ENCODE measurements around the gene ILF2.

ILF2 gene

GRCh38 chr1:153626477-153626903 lies 44.3 kb downstream of the ILF2 start:
- H3K4me3 ChIP-seq (ENCODE audit: low read depth, low read length) = peak overlapping the region; percentile 73
- H3K27me3 ChIP-seq (ENCODE audit: control insufficient read depth, insufficient read depth, low read length) = no peaks in the 10 kb centered on the region
- H3K36me3 ChIP-seq (ENCODE audit: control insufficient read depth, insufficient read depth, low read length) = peaks cover 8% of the 10 kb centered on the region; the same call in 1 of the 2 replicates
- 0 out of 2 replicates have a peak overlapping the region, but pooled peaks have one; percentile 58 for H3K9ac ChIP-seq (ENCODE audit: low read depth, low read length)
- H3K4me1 ChIP-seq (ENCODE audit: control insufficient read depth, insufficient read depth, low read length) = peaks cover 23% of the 10 kb centered on the region
- H3K27ac ChIP-seq (ENCODE audit: low read depth, low read length) = peak overlapping the region; percentile 84
- H3K9me3 ChIP-seq (ENCODE audit: control insufficient read depth, insufficient read depth, low read length) = no peaks in the 10 kb centered on the region

- Histone ChIP-seq H3K4me1 (ENCODE audit: control insufficient read depth, insufficient read depth, low read length) (peaks cover 23% of the 10 kb centered on the region), H3K9me3 (ENCODE audit: control insufficient read depth, insufficient read depth, low read length) (no peaks in the 10 kb centered on the region), H3K27ac (ENCODE audit: low read depth, low read length) (no peak overlapping the region), H3K36me3 (ENCODE audit: control insufficient read depth, insufficient read depth, low read length) (peaks cover 8% of the 10 kb centered on the region; the same call in 1 of the 2 replicates), H3K4me3 (ENCODE audit: low read depth, low read length) (no peak overlapping the region), H3K27me3 (ENCODE audit: control insufficient read depth, insufficient read depth, low read length) (no peaks in the 10 kb centered on the region), H3K9ac (ENCODE audit: low read depth, low read length) (no peak overlapping the region)
Observed at GRCh38 chr1:153624965-153625611, 45.7 kb downstream of the ILF2 start.

GRCh38 chr1:153623101-153623500 lies 47.7 kb downstream of the ILF2 start:
- H3K36me3 ChIP-seq (ENCODE audit: control insufficient read depth, insufficient read depth, low read length) = peaks cover 8% of the 10 kb centered on the region; the same call in 1 of the 2 replicates
- H3K4me3 ChIP-seq (ENCODE audit: low read depth, low read length) = no peak overlapping the region

GRCh38 chr1:153619171-153619570 lies 51.6 kb downstream of the ILF2 start:
- H3K9ac ChIP-seq (ENCODE audit: low read depth, low read length) = no peak overlapping the region
- no peaks in the 10 kb centered on the region for H3K9me3 ChIP-seq (ENCODE audit: control insufficient read depth, insufficient read depth, low read length)
- peaks cover 11% of the 10 kb centered on the region; the same call in 1 of the 2 replicates for H3K4me1 ChIP-seq (ENCODE audit: control insufficient read depth, insufficient read depth, low read length)
- H3K4me3 ChIP-seq (ENCODE audit: low read depth, low read length) = no peak overlapping the region
- no peak overlapping the region for H3K27ac ChIP-seq (ENCODE audit: low read depth, low read length)
- peaks cover 8% of the 10 kb centered on the region; the same call in 1 of the 2 replicates for H3K36me3 ChIP-seq (ENCODE audit: control insufficient read depth, insufficient read depth, low read length)
- no peaks in the 10 kb centered on the region for H3K27me3 ChIP-seq (ENCODE audit: control insufficient read depth, insufficient read depth, low read length)

More at GRCh38 chr1:153623101-153623500, 47.7 kb downstream of the ILF2 start:
- no peak overlapping the region for H3K27ac ChIP-seq (ENCODE audit: low read depth, low read length)
- H3K4me1 ChIP-seq (ENCODE audit: control insufficient read depth, insufficient read depth, low read length) = peaks cover 21% of the 10 kb centered on the region
- H3K9me3 ChIP-seq (ENCODE audit: control insufficient read depth, insufficient read depth, low read length) = no peaks in the 10 kb centered on the region
- H3K9ac ChIP-seq (ENCODE audit: low read depth, low read length) = no peak overlapping the region
- no peaks in the 10 kb centered on the region for H3K27me3 ChIP-seq (ENCODE audit: control insufficient read depth, insufficient read depth, low read length)

GRCh38 chr1:153617663-153618062 lies 53.1 kb downstream of the ILF2 start:
- Histone ChIP-seq H3K36me3 (ENCODE audit: control insufficient read depth, insufficient read depth, low read length) (0 out of 2 replicates have a peak, but pooled peaks cover 3% of the 10 kb centered on the region), H3K4me1 (ENCODE audit: control insufficient read depth, insufficient read depth, low read length) (peaks cover 9% of the 10 kb centered on the region), H3K27me3 (ENCODE audit: control insufficient read depth, insufficient read depth, low read length) (no peaks in the 10 kb centered on the region), H3K9ac (ENCODE audit: low read depth, low read length) (no peak overlapping the region), H3K9me3 (ENCODE audit: control insufficient read depth, insufficient read depth, low read length) (no peaks in the 10 kb centered on the region), H3K27ac (ENCODE audit: low read depth, low read length) (no peak overlapping the region), H3K4me3 (ENCODE audit: low read depth, low read length) (no peak overlapping the region)

GRCh38 chr1:153616917-153617311 lies 53.9 kb downstream of the ILF2 start:
- no peak overlapping the region for H3K9ac ChIP-seq (ENCODE audit: low read depth, low read length)
- H3K27me3 ChIP-seq (ENCODE audit: control insufficient read depth, insufficient read depth, low read length) = no peaks in the 10 kb centered on the region
- H3K4me1 ChIP-seq (ENCODE audit: control insufficient read depth, insufficient read depth, low read length) = peaks cover 16% of the 10 kb centered on the region
- no peaks in the 10 kb centered on the region for H3K36me3 ChIP-seq (ENCODE audit: control insufficient read depth, insufficient read depth, low read length)
- no peak overlapping the region for H3K4me3 ChIP-seq (ENCODE audit: low read depth, low read length)
- H3K9me3 ChIP-seq (ENCODE audit: control insufficient read depth, insufficient read depth, low read length) = no peaks in the 10 kb centered on the region
- H3K27ac ChIP-seq (ENCODE audit: low read depth, low read length) = no peak overlapping the region

- H3K9me3 ChIP-seq (ENCODE audit: control insufficient read depth, insufficient read depth, low read length) = no peaks in the 10 kb centered on the region
- H3K9ac ChIP-seq (ENCODE audit: low read depth, low read length) = no peak within 1 kb of the TSS
- no peaks in the 10 kb centered on the region for H3K36me3 ChIP-seq (ENCODE audit: control insufficient read depth, insufficient read depth, low read length)
- no peak within 1 kb of the TSS for H3K4me3 ChIP-seq (ENCODE audit: low read depth, low read length)
- H3K27ac ChIP-seq (ENCODE audit: low read depth, low read length) = no peak within 1 kb of the TSS
- H3K27me3 ChIP-seq (ENCODE audit: control insufficient read depth, insufficient read depth, low read length) = no peaks in the 10 kb centered on the region
- peaks cover 16% of the 10 kb centered on the region for H3K4me1 ChIP-seq (ENCODE audit: control insufficient read depth, insufficient read depth, low read length)
Observed at GRCh38 chr1:153616144-153616916, 54.5 kb downstream of the ILF2 start, which contains the start of gene S100A14. S100A14 (minus strand) TSS chr1:153616325; CDS start chr1:153615858, 467 bp downstream.

GRCh38 chr1:153615406-153615805 lies 55.4 kb downstream of the ILF2 start:
- no peak overlapping the region for H3K9ac ChIP-seq (ENCODE audit: low read depth, low read length)
- no peaks in the 10 kb centered on the region for H3K36me3 ChIP-seq (ENCODE audit: control insufficient read depth, insufficient read depth, low read length)
- H3K27ac ChIP-seq (ENCODE audit: low read depth, low read length) = no peak overlapping the region
- H3K4me1 ChIP-seq (ENCODE audit: control insufficient read depth, insufficient read depth, low read length) = peaks cover 16% of the 10 kb centered on the region
- H3K27me3 ChIP-seq (ENCODE audit: control insufficient read depth, insufficient read depth, low read length) = no peaks in the 10 kb centered on the region
- no peaks in the 10 kb centered on the region for H3K9me3 ChIP-seq (ENCODE audit: control insufficient read depth, insufficient read depth, low read length)
- no peak overlapping the region for H3K4me3 ChIP-seq (ENCODE audit: low read depth, low read length)

- no peaks in the 10 kb centered on the region for H3K36me3 ChIP-seq (ENCODE audit: control insufficient read depth, insufficient read depth, low read length)
- peaks cover 16% of the 10 kb centered on the region for H3K4me1 ChIP-seq (ENCODE audit: control insufficient read depth, insufficient read depth, low read length)
Observed at GRCh38 chr1:153614906-153615305, 55.9 kb downstream of the ILF2 start.

GRCh38 chr1:153614189-153614900 lies 56.4 kb downstream of the ILF2 start:
- H3K27ac ChIP-seq (ENCODE audit: low read depth, low read length) = no peak overlapping the region
- no peaks in the 10 kb centered on the region for H3K36me3 ChIP-seq (ENCODE audit: control insufficient read depth, insufficient read depth, low read length)
- no peaks in the 10 kb centered on the region for H3K27me3 ChIP-seq (ENCODE audit: control insufficient read depth, insufficient read depth, low read length)
- no peak overlapping the region for H3K9ac ChIP-seq (ENCODE audit: low read depth, low read length)
- H3K9me3 ChIP-seq (ENCODE audit: control insufficient read depth, insufficient read depth, low read length) = no peaks in the 10 kb centered on the region
- H3K4me3 ChIP-seq (ENCODE audit: low read depth, low read length) = no peak overlapping the region
- H3K4me1 ChIP-seq (ENCODE audit: control insufficient read depth, insufficient read depth, low read length) = peaks cover 19% of the 10 kb centered on the region

More at GRCh38 chr1:153614906-153615305, 55.9 kb downstream of the ILF2 start:
- Histone ChIP-seq H3K27me3 (ENCODE audit: control insufficient read depth, insufficient read depth, low read length) (no peaks in the 10 kb centered on the region), H3K27ac (ENCODE audit: low read depth, low read length) (no peak overlapping the region), H3K9me3 (ENCODE audit: control insufficient read depth, insufficient read depth, low read length) (no peaks in the 10 kb centered on the region), H3K9ac (ENCODE audit: low read depth, low read length) (no peak overlapping the region), H3K4me3 (ENCODE audit: low read depth, low read length) (no peak overlapping the region)
